Measurements from ENCODE around the gene TNFAIP6. TPM values are rescaled to one million over a fixed set of nuclear protein-coding genes. Genes with fewer than 3 reads are reported as not detected.

TNFAIP6 gene
- total RNA-seq, 2 experiments from 2014 or later, result not detected

- no peaks in the 10 kb centered on the region for H3K27me3 Mint-ChIP-seq
- POLR2A ChIA-PET, result no interaction called here
- no peak overlapping the region for H3K4me3 Mint-ChIP-seq
- Histone ChIP-seq H3K36me3 (ENCODE audit: insufficient read depth, low read length) (no peaks in the 10 kb centered on the region), H3K9me3 (ENCODE audit: control insufficient read depth in 1 of 2, insufficient read depth in 1 of 2, low read length in 2 of 2) (no peaks in the 10 kb centered on the region), H3K4me1 (ENCODE audit: insufficient read depth, low read length) (no peaks in the 10 kb centered on the region), H3K4me3 (ENCODE audit: low read length) (no peak overlapping the region), H3K27me3 (ENCODE audit: control insufficient read depth in 1 of 2, insufficient read depth in 2 of 2, low read length in 2 of 2) (no peaks in the 10 kb centered on the region), H3K27ac (ENCODE audit: low read depth in 1 of 2, low read length in 2 of 2) (no peak overlapping the region)
- intact Hi-C loops (cut with DNase I, micrococcal nuclease), result no loop called here
- no peak overlapping the region for H3K27ac Mint-ChIP-seq
- H3K4me1 Mint-ChIP-seq (ENCODE audit: low read depth), result no peaks in the 10 kb centered on the region
- H3K36me3 Mint-ChIP-seq (ENCODE audit: low read depth), result no peaks in the 10 kb centered on the region
- DNase-seq (no peak), ATAC-seq (ENCODE audit: poor library complexity) (no peak)
- TF ChIP-seq CTCF (IDR thresholded peaks at IDR 0.05), result no peak
- CTCF ChIA-PET, result no interaction called here
- H3K9me3 Mint-ChIP-seq, result no peaks in the 10 kb centered on the region
Measured at GRCh38 chr2:151333083-151333482, 24.3 kb upstream of the TNFAIP6 start.

- no peak for ATAC-seq (ENCODE audit: poor library complexity)
- CTCF ChIA-PET, result no interaction called here
- Mint-ChIP-seq H3K4me3 (no peak overlapping the region), H3K4me1 (ENCODE audit: low read depth) (no peaks in the 10 kb centered on the region), H3K27me3 (no peaks in the 10 kb centered on the region), H3K36me3 (ENCODE audit: low read depth) (no peaks in the 10 kb centered on the region), H3K9me3 (no peaks in the 10 kb centered on the region), H3K27ac (no peak overlapping the region)
- DNase-seq, result no peak
- H3K27ac ChIP-seq (ENCODE audit: low read depth in 1 of 2, low read length in 2 of 2), result no peak overlapping the region
- H3K4me1 ChIP-seq (ENCODE audit: insufficient read depth, low read length), result no peaks in the 10 kb centered on the region
- TF ChIP-seq CTCF (IDR thresholded peaks at IDR 0.05), result no peak
- no peaks in the 10 kb centered on the region for H3K27me3 ChIP-seq (ENCODE audit: control insufficient read depth in 1 of 2, insufficient read depth in 2 of 2, low read length in 2 of 2)
- intact Hi-C loops (cut with DNase I, micrococcal nuclease), result no loop called here
- POLR2A ChIA-PET, result no interaction called here
- H3K9me3 ChIP-seq (ENCODE audit: control insufficient read depth in 1 of 2, insufficient read depth in 1 of 2, low read length in 2 of 2), result no peaks in the 10 kb centered on the region
- H3K4me3 ChIP-seq (ENCODE audit: low read length), result no peak overlapping the region
- no peaks in the 10 kb centered on the region for H3K36me3 ChIP-seq (ENCODE audit: insufficient read depth, low read length)
Measured at GRCh38 chr2:151334082-151334815, 23.1 kb upstream of the TNFAIP6 start.

- Mint-ChIP-seq H3K36me3 (ENCODE audit: low read depth) (no peaks in the 10 kb centered on the region), H3K27me3 (no peaks in the 10 kb centered on the region), H3K27ac (no peak overlapping the region), H3K4me3 (no peak overlapping the region), H3K9me3 (no peaks in the 10 kb centered on the region), H3K4me1 (ENCODE audit: low read depth) (no peaks in the 10 kb centered on the region)
- Histone ChIP-seq H3K27me3 (ENCODE audit: control insufficient read depth in 1 of 2, insufficient read depth in 2 of 2, low read length in 2 of 2) (no peaks in the 10 kb centered on the region), H3K36me3 (ENCODE audit: insufficient read depth, low read length) (no peaks in the 10 kb centered on the region), H3K27ac (ENCODE audit: low read depth in 1 of 2, low read length in 2 of 2) (no peak overlapping the region), H3K9me3 (ENCODE audit: control insufficient read depth in 1 of 2, insufficient read depth in 1 of 2, low read length in 2 of 2) (no peaks in the 10 kb centered on the region), H3K4me3 (ENCODE audit: low read length) (no peak overlapping the region), H3K4me1 (ENCODE audit: insufficient read depth, low read length) (no peaks in the 10 kb centered on the region)
- DNase-seq (no peak), ATAC-seq (ENCODE audit: poor library complexity) (no peak)
- intact Hi-C loops (cut with DNase I, micrococcal nuclease), result no loop called here
- POLR2A ChIA-PET, result no interaction called here
- CTCF ChIA-PET, result no interaction called here
- no peak for TF ChIP-seq CTCF (IDR thresholded peaks at IDR 0.05)
Measured at GRCh38 chr2:151336863-151337371, 20.5 kb upstream of the TNFAIP6 start.
